Measurements from ENCODE around the gene SHISA3.

SHISA3 gene

GRCh38 chr4:42442601-42443000, 45.3 kb downstream of the SHISA3 start:
- no peak overlapping the region for H3K4me3 ChIP-seq (ENCODE audit: low read depth, low read length)

GRCh38 chr4:42445038-42445437, 47.8 kb downstream of the SHISA3 start:
- H3K4me3 ChIP-seq (ENCODE audit: low read depth, low read length), result no peak overlapping the region

- H3K4me3 ChIP-seq (ENCODE audit: low read depth, low read length), result no peak overlapping the region
Observed at GRCh38 chr4:42446823-42447222, 49.5 kb downstream of the SHISA3 start.

Measured in iPS-11a (cell line).